Endometrium (tissue), 2 donors: ENCODE results near the gene USP10.

Experiments used
- FAIRE-seq: peaks from 2 replicates; lab custom pipeline; 2012; peaks lifted over from hg19 to GRCh38; lab: Jason Lieb, UNC
- donor health status: control.
- donor health status: control.

USP10 gene

GRCh38 chr16:84751241-84751640 is 51.4 kb downstream of the USP10 start:
- FAIRE-seq: no peak

- no peak for FAIRE-seq
Measured at GRCh38 chr16:84751947-84752346, 52.1 kb downstream of the USP10 start.

- no peak for FAIRE-seq
Measured at GRCh38 chr16:84752600-84752999, 52.8 kb downstream of the USP10 start.

DNA sequence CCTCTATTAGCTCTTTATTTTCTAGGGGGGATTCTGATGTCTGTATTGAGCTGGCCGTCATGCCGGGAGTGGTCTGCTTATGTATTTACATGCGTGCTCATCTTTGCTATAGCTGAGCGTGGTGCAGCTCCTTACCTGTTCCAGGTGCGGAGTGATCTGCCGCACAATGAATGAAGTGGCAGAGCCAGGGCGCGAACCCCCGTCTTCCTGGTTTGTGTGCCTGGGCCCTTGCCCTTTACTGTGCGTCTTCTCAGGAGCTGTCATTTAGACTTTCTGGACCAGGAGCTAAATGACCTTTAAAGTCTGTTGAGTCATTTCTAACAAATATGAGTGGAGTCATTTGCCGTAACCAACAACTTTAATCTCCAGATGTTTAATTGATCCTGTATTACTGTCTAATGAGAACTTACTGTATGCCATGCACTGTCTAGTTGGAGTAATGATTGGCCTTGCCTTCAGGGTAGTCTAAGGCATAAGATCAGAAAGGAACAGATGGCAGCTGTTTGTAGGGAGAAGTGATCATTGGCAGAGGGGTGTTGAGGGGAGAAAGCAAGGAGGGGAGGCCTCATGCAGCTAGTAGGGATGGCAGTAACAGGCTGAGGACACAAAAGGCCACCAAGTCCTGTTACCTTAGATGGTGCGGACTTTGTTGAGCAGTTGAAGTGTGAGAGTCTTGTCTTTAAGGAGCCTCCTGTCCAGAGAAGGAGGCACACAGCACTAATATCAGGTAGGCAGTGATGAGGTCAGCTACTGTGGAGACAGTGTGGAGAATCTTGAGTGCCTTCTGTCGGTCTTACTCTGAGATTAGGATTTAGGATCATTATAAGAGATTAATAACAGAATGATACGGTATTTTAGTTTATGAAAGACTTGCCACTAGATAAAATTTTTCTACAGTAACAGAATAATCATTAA is 53.9 kb downstream of the USP10 start:
- FAIRE-seq: no peak

GRCh38 chr16:84754353-84754856 is 54.6 kb downstream of the USP10 start:
- FAIRE-seq: no peak

DNA sequence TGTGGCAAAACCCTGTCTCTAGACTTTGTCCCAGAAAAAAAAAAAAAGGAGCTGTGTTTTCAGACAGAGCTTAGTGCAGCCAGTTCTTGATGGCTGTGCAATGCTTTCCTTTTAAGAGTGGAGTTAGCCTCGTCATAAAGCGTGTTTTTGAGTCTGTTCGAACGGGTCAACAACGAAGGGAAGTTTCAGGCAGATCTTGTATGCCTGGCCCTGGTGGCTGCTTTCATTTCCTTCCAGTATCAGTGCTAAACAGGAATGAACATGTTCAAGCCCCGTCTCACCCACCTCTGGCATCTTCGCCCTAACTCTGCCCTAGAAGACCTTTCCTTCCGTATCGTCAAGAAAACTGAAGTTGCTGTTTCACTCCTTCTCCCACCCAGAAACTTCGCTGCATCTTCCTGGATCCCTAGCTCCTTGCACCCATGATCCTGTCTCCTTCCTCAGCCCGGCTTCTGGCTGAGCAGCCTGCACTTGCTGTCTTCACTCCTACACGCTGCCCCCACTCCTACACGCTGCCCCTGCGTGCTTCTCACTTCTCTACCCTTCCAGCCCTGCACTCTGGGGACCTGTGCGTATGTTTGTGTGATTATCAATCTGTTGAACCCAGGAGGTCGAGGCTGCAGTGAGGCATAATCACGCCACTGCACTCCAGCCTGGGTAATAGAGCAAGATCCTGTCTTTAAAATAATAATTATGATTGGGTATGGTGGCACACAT is 55.3 kb downstream of the USP10 start:
- FAIRE-seq: no peak

GRCh38 chr16:84756830-84757229 is 57.0 kb downstream of the USP10 start:
- FAIRE-seq: no peak

DNA sequence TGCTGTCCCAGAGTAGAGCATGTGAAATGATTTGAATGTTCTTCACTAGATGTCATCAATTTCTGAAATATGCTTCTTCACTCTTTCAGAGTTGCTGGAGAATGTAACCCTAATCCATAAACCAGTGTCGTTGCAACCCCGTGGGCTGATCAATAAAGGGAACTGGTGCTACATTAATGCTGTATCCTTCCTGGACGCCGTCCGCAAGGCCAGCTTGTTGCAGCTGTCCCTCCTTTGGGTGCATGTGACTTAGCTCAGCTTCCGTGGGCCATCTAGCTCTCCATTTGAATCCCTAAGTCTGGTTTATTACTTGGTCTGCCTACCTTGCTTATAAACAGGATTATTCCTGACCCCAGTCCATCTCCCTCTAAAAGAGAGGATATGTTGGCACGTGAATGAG is 58.8 kb downstream of the USP10 start:
- no peak for FAIRE-seq

DNA sequence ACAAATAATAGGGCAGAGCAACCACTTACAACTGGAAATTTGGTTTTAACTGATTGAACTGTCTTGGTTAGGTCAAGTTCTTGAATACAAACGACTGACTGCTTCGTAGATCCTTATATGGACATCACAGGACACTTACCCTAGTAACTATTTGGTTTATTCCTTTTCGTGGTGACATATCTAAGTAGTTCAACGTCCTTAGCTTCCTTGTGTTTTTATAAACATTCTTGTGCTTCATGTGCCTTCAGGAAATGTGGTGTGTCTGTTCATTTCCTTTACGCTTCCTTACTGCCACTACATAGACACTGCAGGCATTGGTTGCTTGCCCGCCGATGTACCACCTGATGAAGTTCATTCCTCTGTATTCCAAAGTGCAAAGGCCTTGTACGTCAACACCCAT is 59.3 kb downstream of the USP10 start:
- no peak for FAIRE-seq

DNA sequence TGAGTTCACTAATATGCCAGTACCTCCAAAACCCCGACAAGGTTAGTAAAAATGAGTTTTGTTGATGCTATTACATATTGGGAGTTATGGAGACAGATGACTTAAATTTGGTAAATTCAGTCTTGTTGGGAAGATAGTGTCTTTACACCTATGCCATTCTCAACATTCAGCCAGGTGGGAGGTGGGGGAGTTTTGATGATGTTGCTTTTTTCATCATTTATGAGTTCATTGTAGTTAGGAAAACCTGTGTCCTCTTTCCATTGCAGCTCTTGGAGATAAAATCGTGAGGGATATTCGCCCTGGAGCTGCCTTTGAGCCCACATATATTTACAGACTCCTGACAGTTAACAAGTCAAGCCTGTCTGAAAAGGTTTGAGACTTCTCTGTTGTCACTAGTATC is 60.1 kb downstream of the USP10 start:
- FAIRE-seq: no peak

GRCh38 chr16:84761448-84762368 is 61.9 kb downstream of the USP10 start:
- no peak for FAIRE-seq

- no peak for FAIRE-seq
Measured at GRCh38 chr16:84763164-84763563, 63.4 kb downstream of the USP10 start.

DNA sequence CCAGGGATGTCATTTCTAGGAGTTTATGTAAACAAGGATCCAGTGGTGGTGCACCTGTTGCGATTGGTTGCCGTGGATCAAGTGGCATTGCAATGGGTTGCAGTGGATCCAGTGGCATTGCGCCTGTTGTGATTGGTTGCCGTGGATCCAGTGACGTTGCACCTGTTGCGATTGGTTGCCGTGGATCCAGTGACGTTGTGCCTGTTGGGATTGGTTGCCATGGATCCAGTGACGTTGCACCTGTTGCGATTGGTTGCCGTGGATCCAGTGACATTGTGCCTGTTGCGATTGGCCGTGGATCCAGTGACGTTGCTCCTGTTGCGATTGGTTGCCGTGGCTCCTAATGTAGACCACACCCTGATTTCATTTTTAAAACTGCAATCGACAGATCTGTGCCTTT is 63.8 kb downstream of the USP10 start:
- FAIRE-seq: no peak

DNA sequence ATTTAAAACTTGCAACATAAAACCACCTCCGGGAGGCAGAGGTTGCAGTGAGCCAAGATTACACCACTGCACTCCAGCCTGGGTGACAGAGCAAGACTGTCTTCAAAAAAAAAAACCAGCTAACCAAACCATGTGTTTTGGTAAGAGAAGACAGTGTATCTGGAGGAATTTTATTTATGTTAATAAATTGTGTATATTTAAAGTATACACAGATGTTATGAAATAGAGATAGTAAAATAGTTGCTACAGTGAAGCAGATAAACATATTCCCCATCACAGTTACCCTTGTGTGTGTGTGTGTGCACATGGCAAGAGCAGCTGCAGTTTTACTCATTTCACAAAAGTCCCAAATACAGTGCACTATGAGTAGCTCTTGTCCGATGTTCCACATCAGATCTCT is 65.2 kb downstream of the USP10 start:
- no peak for FAIRE-seq

DNA sequence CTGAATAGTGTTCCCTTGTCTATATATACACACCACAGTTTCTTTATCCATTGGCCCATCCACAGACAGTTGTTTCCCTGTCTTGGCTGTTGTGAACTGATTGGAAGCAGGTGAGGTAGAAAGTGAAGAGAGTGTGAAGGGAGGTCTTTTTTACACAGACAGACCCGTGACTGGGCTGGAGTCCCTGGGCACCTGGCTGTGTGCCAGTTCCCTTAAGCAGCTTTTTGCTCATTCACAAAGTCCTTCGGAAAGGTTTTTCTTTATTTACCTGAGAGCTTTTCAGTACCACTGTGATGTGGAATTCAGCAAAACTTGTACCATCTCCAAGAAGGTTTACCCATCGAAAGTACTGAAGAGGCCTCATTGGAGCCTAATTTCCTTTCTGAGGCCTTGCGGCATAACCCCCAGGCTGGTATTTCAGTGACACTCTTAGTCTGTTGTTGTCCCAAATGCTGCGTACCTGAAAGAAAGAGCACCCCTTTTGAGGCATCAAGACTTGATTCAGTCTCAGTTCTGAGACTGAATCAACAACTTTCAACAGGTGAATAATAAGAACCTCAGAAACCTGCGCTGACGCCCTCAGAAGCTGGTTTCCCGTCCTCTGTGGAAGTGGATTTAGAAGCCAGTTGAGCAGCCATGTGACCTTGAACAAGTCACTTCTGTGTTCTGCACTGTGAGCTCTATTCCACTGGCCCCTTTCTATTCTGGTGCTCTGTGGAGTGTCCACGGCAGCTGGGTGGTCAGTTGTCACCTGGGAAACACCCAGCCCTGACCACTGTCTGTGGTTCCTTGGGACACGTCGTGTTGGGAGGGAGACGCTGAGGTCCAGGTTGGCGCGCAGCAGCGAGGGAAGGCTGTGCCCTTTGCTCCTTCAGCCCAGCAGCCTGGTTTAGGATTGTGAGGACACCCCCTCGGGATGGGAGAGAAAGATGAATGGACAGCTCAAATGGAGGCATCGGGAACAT is 66.1 kb downstream of the USP10 start:
- FAIRE-seq: no peak

DNA sequence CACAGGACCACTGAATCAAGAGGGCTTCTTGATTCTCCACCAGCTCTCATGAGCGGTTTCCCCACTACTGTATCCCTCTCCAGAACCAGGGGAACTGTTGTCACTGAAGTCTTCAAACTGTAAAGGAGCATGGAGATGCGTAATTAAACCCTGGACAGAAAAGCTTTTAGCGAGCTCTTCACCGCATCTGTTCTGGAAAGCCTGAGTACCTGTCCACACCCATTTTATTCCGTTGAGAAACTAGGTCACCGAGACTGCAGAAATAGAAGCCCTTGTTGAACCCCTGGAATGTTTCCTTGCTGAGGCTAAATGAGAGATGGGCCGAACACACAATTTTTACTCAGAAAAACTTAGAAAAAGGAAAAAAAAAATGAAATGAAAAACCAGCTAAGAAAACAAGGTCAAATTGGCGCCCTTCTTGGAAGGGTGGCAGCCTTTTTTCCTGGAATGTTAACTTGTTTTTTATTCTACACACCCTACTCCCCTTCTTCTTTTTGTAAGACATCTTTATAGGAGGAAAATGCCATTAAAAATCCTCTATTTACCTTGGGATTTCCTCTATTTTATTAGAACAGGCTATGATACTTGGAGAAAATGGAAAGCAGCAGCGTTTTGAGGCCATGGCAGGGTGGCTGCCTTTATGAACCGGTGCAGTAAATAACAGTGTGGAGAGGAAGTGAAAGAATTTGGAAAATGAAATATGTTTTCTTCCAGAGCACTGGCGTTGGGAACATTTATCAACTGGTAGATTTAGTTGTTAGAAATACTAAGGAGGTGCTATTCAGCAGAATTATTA is 67.4 kb downstream of the USP10 start:
- no peak for FAIRE-seq

DNA sequence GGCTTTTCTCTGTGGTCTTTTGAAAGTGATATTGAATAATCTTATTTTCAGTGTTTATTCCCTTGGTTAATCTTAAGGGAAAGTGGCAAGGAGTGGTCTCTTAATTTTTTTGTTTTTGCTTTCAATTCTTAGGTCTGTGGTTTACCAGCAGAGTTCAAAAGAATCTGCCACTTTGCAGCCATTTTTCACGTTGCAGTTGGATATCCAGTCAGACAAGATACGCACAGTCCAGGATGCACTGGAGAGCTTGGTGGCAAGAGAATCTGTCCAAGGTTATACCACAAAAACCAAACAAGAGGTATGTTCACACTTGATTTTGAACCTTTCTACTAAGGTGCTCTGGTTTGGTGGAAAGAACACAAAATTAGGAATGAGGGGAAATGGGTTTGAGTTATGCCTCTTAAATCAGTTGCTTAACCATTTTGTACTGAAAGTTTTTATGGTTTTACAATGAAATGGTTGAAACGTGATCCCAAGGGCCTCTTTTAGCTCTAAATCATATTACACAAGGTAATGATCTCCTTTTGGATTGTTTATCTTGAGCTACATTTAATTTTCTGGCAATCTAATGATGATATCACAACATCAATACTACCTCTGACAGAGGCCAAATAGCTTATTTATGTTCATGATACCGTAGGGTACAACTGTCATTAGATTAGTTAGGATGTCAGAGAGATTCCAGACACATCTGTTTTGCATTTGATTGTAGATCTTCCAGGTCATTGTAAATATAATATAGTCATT is 68.4 kb downstream of the USP10 start:
- FAIRE-seq: no peak

DNA sequence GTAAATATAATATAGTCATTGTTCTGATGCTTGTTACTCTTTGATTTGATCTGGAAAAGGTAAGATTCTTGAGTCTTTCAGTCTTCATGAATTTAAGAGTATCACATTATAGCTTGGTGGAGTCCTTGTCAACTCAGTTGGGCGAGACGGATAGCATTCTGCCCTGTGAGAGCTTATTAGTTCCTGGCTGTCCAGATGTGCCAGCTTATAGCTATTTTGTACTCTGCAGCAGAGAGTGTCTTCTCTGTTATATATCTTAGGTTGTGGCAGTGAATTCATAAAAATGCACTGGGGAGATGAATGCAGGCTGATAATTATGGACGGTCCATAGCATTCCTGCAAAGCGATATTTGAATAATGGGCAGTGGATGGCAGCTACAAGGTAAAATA is 69.0 kb downstream of the USP10 start:
- FAIRE-seq: no peak

- FAIRE-seq: no peak
Measured at GRCh38 chr16:84769416-84769815, 69.6 kb downstream of the USP10 start.
